Esophagus muscularis mucosa (tissue), 4 donors: Measurements from ENCODE around the gene DAPK2. TPM values are rescaled to one million over a fixed set of nuclear protein-coding genes. Genes with fewer than 3 reads are reported as not detected.

Experiments used
- DNase-seq: peaks from one replicate; pipeline ENCODE4 v3.0.0-alpha.2; 2017; ENCODE audit errors: extremely low spot score
- H3K27ac ChIP-seq, 4 donors: fragments of 200-600 bp; sonication (generic); replicated peaks in 1 of 4; 1 replicate in 3 of 4; 2 replicates in 1 of 4; pipeline ENCODE4 v1.5.1; 2016 to 2019; ENCODE audit warnings: mild to moderate bottlenecking in 1 of 4
- H3K27me3 ChIP-seq, 4 donors: fragments of 200-600 bp; sonication (generic); one replicate each; pipeline versions ENCODE4 v1.5.1 to v1.6.0; 2016 to 2019
- H3K36me3 ChIP-seq, 4 donors: fragments of 200-600 bp; sonication (generic); one replicate each; pipeline ENCODE4 v1.5.1; 2016 to 2019
- H3K4me1 ChIP-seq, 4 donors: fragments of 200-600 bp; sonication (generic); one replicate each; pipeline ENCODE4 v1.5.1; 2016 to 2019
- H3K4me3 ChIP-seq, 4 donors: fragments of 200-600 bp; sonication (generic); 1 replicate in 2 of 4; 2 replicates in 2 of 4; pipeline ENCODE4 v1.5.1; 2016 to 2019; ENCODE audit warnings: mild to moderate bottlenecking in 4 of 4, moderate library complexity in 1 of 4
- H3K9me3 ChIP-seq, 4 donors: fragments of 200-600 bp; sonication (generic); 1 replicate in 3 of 4; 2 replicates in 1 of 4; pipeline ENCODE4 v1.5.1; 2016 to 2019
- EP300 ChIP-seq: sonication (generic); formaldehyde crosslinking; IDR thresholded peaks from one replicate; pipeline ENCODE4 v1.6.1; 2017; ENCODE audit warnings: antibody characterized with exemption
- POLR2A ChIP-seq: fragments of 450-650 bp; IDR thresholded peaks from one replicate; pipeline ENCODE4 v1.6.1; 2017; ENCODE audit warnings: antibody characterized with exemption, moderate library complexity, mild to moderate bottlenecking, low read depth
- POLR2AphosphoS5 ChIP-seq, 2 donors: sonication (generic); formaldehyde crosslinking; IDR thresholded peaks; one replicate each; pipeline ENCODE4 v1.6.1; 2017; ENCODE audit warnings: antibody characterized with exemption in 2 of 2
- WGBS: methylation state at CpG from one replicate; pipeline ENCODE4 v1.1.5; 2018; 5-methylcytosine and 5-hydroxymethylcytosine counted together
- intact Hi-C: fragments of 100-400 bp; cut with DNase I; formaldehyde crosslinking; loops from one replicate; pipeline ENCODE4 v1.15.1; 2023
- total RNA-seq, 4 donors: library from RNA; depleted of rRNA; stranded (reverse); fragments of >200 nt; gene quantifications; one replicate each; pipeline versions ENCODE4 v1.1.0 to v1.2.1, GENCODE V29; 2016
- TF ChIP-seq, protein P1 (sequence below), 3 experiments: fragments of 200-600 bp in 2 of 3; fragments of 450-650 bp in 1 of 3; sonication (generic) in 2 of 3; IDR thresholded peaks; one replicate each; pipeline ENCODE4 v1.5.1; 2017 to 2019; ENCODE audit warnings: antibody characterized with exemption in 3 of 3, mild to moderate bottlenecking in 2 of 3, moderate library complexity in 1 of 3

The DAPK2 gene
- total RNA-seq, 4 donors from 2014 or later: 1.5 to 11.2 (median 7.3) TPM

- Histone ChIP-seq H3K27ac (no peak overlapping the region), H3K4me1 (peaks cover 5 to 14% (median 8%) of the 10 kb centered on the region in 4 donors), H3K36me3 (peaks cover 0 to 35% (median 0%) of the 10 kb centered on the region in 4 donors), H3K4me3 (no peak overlapping the region), H3K9me3 (no peaks in the 10 kb centered on the region), H3K27me3 (no peaks in the 10 kb centered on the region)
- intact Hi-C loops: no loop called here
- no peak for DNase-seq
- no peak for TF ChIP-seq POLR2A
- no peak for TF ChIP-seq EP300
- TF ChIP-seq, protein P1, sequence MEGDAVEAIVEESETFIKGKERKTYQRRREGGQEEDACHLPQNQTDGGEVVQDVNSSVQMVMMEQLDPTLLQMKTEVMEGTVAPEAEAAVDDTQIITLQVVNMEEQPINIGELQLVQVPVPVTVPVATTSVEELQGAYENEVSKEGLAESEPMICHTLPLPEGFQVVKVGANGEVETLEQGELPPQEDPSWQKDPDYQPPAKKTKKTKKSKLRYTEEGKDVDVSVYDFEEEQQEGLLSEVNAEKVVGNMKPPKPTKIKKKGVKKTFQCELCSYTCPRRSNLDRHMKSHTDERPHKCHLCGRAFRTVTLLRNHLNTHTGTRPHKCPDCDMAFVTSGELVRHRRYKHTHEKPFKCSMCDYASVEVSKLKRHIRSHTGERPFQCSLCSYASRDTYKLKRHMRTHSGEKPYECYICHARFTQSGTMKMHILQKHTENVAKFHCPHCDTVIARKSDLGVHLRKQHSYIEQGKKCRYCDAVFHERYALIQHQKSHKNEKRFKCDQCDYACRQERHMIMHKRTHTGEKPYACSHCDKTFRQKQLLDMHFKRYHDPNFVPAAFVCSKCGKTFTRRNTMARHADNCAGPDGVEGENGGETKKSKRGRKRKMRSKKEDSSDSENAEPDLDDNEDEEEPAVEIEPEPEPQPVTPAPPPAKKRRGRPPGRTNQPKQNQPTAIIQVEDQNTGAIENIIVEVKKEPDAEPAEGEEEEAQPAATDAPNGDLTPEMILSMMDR (IDR thresholded peaks at IDR 0.05): no peak
- TF ChIP-seq POLR2AphosphoS5 (IDR thresholded peaks at IDR 0.05): no peak
- WGBS: 81% methylated on average over 5 of the region's 8 CpGs
Observed at GRCh38 chr15:63923993-63924950, 122.0 kb downstream of the DAPK2 start.

DNA sequence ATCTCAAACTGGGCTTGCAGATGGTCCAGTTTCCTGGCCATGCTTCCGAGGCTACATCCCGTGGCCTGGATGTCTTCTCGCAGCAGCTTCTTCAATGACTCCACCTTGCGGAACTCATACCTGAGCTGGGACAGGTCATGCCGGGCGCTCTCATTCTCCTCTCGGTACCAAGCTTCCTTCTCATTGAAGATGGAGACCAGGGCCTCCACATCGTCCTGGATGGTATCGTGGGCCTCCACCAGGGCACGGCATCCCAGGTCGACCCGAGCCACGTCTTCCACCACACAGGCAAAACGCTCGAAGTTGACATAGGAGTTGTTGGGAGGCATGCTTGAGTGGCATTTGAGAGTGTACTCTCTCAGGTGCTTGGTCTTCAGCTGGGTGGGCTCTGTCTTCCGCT is 123.4 kb downstream of the DAPK2 start:
- intact Hi-C loops: no loop called here
- 94% methylated on average over 13 of the region's 16 CpGs for WGBS
- DNase-seq: no peak
- H3K9me3 ChIP-seq: no peaks in the 10 kb centered on the region
- peaks cover 0 to 33% (median 0%) of the 10 kb centered on the region in 4 donors for H3K36me3 ChIP-seq
- peaks cover 5 to 9% (median 8%) of the 10 kb centered on the region in 4 donors for H3K4me1 ChIP-seq
- no peak overlapping the region for H3K4me3 ChIP-seq
- H3K27ac ChIP-seq: no peak overlapping the region
- no peaks in the 10 kb centered on the region for H3K27me3 ChIP-seq
- TF ChIP-seq POLR2AphosphoS5 (IDR thresholded peaks at IDR 0.05): no peak
- TF ChIP-seq, protein P1 (IDR thresholded peaks at IDR 0.05): no peak

DNA sequence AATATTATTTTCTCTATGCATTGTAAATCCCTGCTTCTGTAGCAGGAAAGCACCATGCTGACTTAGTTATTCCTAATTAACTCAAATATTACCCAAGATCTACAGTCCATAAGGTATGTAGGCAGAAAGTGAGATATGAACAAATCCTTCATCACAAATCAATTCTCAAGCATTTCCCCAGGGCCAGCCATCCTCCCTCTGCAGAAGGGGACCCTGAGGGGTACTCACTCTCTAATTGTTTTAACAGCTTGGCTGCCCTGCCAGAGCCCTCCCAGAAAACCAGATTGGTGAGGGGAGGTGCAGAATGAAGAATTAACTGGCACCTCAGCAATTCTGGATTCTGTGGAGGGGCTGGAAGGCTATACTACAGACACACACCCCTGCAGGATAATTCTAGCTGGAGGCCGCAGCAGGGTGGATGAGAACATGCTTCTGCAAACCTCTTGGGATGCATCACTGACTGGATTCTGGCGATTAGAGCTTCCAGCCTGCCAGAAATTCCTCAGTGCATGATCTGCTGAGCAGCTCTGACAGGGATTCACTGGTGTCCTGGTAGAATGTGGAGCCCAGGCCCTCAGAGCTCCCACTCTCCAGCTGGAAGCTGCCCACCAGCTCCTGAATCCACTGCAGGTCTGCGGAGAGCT is 123.9 kb downstream of the DAPK2 start:
- Histone ChIP-seq H3K4me1 (peaks cover 5 to 9% (median 8%) of the 10 kb centered on the region in 4 donors), H3K36me3 (peaks cover 0 to 33% (median 0%) of the 10 kb centered on the region in 4 donors), H3K27me3 (no peaks in the 10 kb centered on the region), H3K9me3 (no peaks in the 10 kb centered on the region), H3K27ac (no peak overlapping the region), H3K4me3 (no peak overlapping the region)
- DNase-seq: no peak
- TF ChIP-seq POLR2AphosphoS5 (IDR thresholded peaks at IDR 0.05) (no peak), POLR2A (no peak), EP300 (no peak)
- TF ChIP-seq, protein P1 (IDR thresholded peaks at IDR 0.05): no peak
- intact Hi-C loops: no loop called here
- 80% methylated on average over 1 of the region's 3 CpGs for WGBS

GRCh38 chr15:63920504-63921175 is 125.6 kb downstream of the DAPK2 start:
- Histone ChIP-seq H3K27me3 (no peaks in the 10 kb centered on the region), H3K36me3 (peaks cover 0 to 24% (median 0%) of the 10 kb centered on the region in 4 donors), H3K4me1 (peaks cover 1 to 24% (median 8%) of the 10 kb centered on the region in 4 donors), H3K9me3 (no peaks in the 10 kb centered on the region), H3K27ac (no peak overlapping the region), H3K4me3 (no peak overlapping the region)
- 85% methylated on average over 14 of the region's 14 CpGs for WGBS
- intact Hi-C loops: no loop called here
- DNase-seq: no peak
- TF ChIP-seq POLR2AphosphoS5 (IDR thresholded peaks at IDR 0.05) (no peak), EP300 (no peak), POLR2A (no peak)
- TF ChIP-seq, protein P1 (IDR thresholded peaks at IDR 0.05): no peak
